Brain pericyte (primary cell): ENCODE results near the gene PABPC1L.

Experiments
- DNase-seq: peaks from one replicate; pipeline ENCODE4 v3.0.0-alpha.2; 2012; ENCODE audit warnings: low read depth, low spot score

The PABPC1L gene

DNA sequence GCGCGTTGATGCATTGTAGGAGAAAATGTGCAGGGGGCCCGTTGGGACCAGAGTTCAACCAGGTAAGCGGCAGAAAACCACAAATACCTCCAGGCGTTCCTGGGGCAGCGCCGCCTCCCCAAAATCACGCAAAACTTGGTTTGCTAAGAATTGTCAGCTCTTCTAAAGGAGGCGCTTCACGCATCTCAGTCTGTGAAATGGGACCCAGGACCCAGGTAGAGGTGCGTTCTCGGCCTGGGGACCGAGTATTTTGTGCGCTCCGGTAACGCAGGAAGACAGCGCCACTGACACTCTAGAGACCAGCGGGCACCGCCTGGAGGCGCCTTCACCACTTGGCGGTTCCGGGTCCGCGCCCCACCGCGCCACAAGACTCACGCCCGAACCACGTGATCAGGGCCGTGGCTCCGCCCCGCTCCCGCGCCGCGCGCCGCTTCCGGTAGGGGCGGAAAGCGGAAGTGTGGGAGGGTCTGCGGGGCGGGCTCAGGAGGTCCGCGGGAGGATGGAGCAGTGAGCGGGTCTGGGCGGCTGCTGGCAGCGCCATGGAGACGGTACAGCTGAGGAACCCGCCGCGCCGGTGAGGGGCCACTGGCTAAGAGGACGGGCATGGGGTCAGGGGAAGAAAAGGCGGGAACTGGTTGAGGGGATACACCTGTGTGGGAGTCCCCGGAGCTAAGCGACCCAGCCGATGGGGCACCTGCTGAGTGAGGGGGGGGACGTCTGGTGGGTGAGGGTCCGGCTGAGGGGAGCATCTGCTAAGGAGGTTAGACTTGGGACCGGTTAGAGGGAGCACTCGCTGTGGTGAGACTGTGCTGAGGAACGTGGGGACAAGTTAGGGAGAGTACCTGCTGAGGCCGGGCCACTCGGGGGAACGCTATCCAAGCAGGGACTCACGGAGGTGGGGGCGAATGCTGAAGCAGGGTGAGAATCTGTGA lies 56.4 kb downstream of the PABPC1L start, which contains the start of gene STK4:
Gene STK4 (plus strand): TSS at position 483 of the 932 bp plus-strand sequence. CDS start 57 bp downstream, at position 540.
- DNase-seq: peak; percentile 86

DNA sequence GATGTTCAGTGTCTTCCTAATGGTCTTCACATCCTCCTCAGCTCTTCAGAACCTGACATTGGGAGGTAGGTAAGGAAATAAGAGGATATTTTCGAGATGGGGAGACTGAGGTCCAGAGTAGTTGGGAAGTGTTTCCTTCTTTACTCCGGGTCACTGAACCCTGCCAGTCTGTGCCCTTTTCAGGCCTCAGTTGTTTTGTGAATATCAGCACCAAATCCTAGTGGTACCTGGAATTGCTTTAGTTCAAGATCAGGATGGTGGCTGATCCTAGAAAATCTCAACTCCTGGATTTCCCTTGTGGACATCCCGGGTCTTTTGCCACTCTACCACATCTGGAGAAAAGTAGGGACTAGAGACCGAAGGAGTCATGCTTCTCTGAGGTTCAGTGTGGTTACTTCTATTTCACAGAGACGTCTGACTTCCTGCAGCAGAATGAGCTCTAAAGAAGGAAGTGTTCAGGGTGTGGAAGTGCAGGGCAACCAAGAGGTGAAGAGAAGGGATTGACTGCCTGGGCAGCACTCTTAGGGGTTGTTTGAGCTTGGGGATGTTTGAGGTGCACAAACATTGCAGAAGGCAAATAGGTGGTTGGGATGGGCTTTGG lies 57.4 kb downstream of the PABPC1L start:
- no peak for DNase-seq

DNA sequence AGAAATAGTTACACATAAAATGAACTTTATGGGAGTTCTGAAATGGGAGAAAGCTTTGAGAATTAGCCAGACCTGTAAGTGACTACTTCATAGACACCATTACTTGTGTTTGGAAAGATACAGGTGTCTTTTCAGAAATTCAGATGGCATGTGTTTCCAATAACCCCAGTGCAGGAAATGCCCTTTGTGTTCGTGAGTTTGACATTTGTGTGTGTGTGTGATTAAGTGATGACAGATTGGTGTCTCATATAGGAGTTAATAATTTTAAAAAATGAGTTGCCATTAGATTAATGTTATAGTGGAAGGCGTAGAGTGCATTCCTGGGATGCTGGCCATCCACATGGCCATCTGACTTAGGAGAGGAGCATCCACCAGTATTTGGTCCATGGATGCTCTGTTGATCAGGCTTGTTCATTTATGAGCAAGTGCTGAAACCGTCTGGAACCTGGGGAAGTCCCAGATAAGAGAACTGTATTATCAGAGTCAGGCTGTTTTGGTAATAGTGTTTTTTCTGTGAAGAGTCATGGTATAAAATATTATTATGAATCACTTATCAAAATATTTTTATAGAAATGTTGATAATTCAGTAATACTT lies 59.5 kb downstream of the PABPC1L start:
- no peak for DNase-seq

DNA sequence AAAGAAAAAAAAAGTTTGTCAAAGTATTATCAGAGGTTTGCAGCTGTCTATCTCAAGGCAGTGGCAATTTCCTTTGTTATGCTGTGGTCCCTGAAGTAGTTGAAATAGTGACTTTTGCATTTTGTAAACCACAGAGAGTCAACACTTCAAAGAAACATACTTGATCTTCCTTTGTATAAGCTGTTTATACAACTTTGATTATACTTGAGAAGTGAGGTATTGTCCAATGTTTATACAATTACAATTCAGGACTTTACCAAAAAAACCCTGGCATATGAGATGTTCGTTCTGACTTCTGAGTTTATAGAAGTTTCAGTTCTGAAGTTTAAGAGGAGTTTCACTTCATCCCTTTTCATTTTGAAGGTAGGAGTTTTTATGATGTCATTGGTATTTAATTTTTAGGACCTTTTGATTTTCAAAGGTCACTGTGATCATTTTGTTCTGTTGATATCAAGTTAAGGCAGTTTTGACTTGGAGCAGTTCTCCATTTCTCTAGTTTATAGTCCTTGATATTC lies 60.4 kb downstream of the PABPC1L start:
- no peak for DNase-seq

DNA sequence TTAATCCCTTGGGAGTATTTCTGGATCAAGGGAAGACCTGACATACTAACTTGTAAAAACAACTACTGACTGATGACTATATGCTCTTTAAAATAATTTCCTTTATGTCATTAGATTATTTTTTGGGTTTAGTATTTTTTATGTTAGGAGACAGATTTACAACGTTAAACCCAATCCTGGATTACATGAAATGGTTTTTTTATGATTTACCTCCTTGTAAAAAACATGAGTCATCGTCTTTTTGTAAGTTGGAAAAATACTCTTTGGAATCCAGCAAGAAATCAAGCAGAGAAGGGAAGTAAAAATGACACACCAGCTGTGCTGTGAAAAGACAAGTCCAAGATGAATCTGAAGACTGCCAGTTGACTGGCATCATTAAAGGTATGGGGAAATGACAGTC lies 63.2 kb downstream of the PABPC1L start:
- peak; percentile 20 for DNase-seq

DNA sequence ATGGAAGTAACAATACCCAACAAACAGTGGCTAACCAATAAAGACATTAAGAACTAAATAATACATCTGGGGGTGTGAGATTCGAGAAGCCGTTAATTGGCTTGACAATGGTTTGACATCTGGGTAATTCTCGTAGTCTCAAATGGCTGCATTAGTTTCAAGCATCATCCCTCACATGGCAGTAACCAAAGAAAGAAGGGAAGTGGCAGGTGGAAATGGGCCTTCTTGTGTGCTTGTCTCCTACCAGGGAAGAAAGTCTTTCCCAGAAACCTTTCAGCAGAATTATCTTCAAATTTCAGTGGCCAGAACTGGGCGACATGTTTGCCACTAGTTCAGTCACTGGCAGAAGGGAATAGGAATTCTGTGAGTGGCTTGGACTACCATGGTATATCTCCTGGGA lies 66.8 kb downstream of the PABPC1L start:
- DNase-seq: no peak

DNA sequence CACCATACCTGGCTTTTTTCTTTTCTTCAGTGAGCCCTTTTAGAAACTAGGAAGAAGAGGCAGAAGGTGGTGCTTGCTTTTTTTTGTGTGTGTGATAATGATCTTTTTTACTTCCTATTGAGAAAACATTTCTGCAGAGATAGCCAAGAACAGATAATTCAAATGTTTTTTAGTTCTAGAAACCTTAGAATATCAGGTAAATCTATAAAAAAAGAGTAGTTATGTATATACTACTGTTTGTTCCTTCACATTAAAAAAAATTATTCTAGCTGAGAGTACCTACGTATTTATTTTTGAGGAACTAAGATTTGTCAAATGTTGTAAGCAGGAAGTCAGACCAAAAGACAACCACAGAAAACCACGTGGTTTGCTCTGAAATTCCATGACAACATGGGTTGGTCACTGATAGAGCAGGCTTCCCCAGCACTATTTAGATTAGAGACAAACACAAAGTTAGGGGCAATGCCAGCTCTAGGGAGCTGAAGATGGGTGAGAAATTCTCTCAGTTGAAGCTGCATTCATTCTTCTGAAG lies 69.3 kb downstream of the PABPC1L start:
- DNase-seq: no peak

DNA sequence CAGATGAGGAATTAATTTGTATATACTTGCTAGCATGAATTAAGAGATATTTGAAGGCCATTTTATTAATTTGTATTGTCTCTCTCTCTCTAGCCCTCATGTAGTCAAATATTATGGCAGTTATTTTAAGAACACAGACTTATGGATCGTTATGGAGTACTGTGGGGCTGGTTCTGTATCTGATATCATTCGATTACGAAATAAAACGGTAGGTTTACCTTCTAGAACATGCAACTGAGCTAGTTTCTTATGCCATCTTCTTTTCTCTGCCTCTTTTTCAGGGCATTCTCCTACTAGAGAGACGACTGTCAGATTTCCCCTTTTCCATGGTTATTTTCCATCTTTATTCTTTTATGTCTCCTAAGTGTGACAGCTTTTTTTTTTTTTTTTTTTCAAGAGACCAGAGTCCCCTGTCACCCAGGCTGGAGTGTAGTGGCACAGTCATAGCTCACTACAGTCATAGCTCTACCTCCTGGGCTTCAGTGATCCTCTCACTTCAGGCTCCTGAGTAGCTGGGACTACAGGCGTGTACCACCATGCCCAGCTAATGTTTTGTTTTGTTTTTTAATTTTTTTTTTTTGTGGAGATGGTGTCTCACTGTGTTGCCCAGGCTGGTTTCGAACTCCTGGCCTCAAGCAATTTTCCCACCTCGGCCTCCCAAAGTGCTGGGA lies 72.0 kb downstream of the PABPC1L start:
- no peak for DNase-seq

DNA sequence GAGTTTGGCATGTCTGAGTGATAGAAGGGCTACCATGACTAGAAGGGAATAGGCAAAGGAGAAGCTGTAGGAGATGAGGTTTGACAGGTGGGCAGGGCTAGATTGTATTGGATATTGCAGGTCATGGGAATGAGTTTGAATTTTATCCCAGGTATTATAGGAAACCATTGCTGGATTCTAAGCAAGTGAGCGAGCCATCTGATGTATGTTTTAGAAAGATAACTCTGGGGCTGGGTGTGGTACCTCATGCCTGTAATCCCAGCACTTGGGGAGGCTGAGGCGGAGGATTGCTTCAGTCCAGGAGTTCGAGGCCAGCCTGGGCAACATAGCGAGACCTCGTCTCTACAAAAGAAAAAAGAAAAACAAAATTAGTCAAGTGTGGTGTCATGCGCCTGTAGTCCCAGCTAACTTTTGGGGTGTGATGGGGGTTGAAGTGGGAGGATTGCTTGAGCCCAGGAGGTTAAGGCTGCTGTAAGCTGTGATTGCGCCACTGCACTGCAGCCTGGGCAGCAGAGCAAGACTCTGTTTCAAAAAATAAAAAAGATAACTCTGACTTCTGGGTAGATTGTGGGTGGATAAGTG lies 73.3 kb downstream of the PABPC1L start:
- DNase-seq: no peak

DNA sequence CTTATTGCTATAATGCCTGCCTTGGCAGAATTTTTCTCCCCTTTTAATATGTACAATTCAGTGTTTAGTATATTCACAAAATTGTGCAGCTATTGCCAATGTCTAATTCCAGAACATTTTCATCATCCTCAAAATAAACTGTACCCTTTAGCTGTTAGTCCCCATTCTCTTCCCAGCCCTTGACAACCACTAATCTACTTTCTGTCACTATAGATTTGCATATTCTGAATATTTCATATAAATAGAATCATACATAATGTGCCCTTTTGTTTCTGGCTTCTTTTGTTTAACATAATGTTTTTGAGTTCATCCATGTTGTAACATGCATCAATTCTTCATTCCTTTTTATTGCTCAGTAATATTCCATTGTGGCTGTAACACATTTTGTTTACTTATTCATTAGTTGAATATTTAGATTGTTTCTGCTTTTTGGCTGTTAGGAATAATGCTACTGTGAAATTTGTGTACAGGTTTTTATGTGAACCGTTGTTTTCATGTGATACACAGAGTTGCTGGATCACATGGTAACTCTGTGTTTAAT lies 78.8 kb downstream of the PABPC1L start:
- no peak for DNase-seq
